HepG2 (cell line): ENCODE data around the gene ADAMTSL3.

Experiments
- ZNF337 ChIP-seq: sonication (generic); formaldehyde crosslinking; IDR thresholded peaks from 2 replicates; pipeline ENCODE4 v1.5.1; 2020; ENCODE audit warnings: missing genetic modification reagents, low read depth, mild to moderate bottlenecking, borderline replicate concordance
- ZNF382 ChIP-seq: sonication (generic); formaldehyde crosslinking; IDR thresholded peaks from 2 replicates; pipeline ENCODE4 v1.5.0; 2020; ENCODE audit warnings: missing genetic modification reagents, mild to moderate bottlenecking, borderline replicate concordance

DNA sequence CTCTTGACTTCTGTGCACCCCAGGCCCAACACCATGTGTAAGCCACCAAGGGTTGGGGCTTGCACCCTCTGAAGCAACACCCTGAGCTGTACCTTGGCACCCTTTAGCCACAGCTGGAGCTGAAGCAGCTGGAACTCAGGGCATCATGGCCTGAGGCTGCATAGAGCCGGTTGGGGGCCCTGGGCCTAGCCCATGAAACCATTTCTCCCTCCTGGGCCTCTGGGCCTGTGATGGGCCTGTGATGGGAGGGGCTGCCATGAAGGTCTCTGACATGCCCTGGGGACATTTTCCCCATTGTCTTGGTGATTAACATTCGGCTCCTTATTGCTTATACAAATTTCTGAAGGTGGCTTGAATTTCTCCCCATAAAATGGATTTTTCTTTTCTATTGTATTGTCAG is 22.4 kb upstream of the ADAMTSL3 start:
- TF ChIP-seq ZNF382 (CRISPR knock-in tag) (no peak), ZNF337 (CRISPR knock-in tag) (no peak)
